Fibroblast of the conjunctiva (primary cell): ENCODE results near the gene GPATCH3.
A peak's percentile ranks its signal among the peaks of the same experiment; 100 is the strongest.
"Not testable (repeated sequence)": the region's sequence is repeated elsewhere in the genome, so short reads cannot be mapped to it uniquely, and the experiment has no call there.

Experiments
- DNase-seq: peaks from one replicate; pipeline ENCODE4 v3.0.0-alpha.2; 2010; ENCODE audit warnings: low read depth

GPATCH3 gene

DNA sequence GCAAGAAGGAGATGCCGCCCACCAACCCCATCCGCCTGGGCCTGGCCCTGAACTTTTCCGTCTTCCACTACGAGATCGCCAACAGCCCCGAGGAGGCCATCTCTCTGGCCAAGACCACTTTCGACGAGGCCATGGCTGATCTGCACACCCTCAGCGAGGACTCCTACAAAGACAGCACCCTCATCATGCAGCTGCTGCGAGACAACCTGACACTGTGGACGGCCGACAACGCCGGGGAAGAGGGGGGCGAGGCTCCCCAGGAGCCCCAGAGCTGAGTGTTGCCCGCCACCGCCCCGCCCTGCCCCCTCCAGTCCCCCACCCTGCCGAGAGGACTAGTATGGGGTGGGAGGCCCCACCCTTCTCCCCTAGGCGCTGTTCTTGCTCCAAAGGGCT, 36.6 kb downstream of the GPATCH3 start:
- DNase-seq, result no peak

DNA sequence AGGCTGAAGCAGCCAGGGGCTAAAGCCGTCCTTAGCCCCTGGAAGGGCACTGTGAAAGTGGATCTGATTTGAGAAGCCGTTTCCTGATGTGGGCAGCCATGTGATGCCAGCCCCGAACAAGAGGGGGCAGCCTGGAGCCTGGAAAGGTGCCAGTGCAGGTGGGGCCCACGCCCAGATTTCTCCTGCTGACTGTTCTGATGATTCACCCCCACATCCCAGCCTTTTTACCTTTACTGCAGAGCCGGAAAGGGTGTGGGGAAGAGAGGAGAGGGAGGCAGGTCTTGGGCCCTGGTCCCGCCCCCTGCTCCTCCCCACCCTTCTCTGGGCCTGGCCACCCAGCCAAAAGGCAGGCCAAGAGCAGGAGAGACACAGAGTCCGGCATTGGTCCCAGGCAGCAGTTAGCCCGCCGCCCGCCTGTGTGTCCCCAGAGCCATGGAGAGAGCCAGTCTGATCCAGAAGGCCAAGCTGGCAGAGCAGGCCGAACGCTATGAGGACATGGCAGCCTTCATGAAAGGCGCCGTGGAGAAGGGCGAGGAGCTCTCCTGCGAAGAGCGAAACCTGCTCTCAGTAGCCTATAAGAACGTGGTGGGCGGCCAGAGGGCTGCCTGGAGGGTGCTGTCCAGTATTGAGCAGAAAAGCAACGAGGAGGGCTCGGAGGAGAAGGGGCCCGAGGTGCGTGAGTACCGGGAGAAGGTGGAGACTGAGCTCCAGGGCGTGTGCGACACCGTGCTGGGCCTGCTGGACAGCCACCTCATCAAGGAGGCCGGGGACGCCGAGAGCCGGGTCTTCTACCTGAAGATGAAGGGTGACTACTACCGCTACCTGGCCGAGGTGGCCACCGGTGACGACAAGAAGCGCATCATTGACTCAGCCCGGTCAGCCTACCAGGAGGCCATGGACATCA, 37.2 kb downstream of the GPATCH3 start, which contains the start of gene SFN:
Gene SFN, plus strand, starts transcription at position 369 of the 904 bp plus-strand sequence. Its CDS starts 64 bp downstream, at position 433.
- no peak for DNase-seq

DNA sequence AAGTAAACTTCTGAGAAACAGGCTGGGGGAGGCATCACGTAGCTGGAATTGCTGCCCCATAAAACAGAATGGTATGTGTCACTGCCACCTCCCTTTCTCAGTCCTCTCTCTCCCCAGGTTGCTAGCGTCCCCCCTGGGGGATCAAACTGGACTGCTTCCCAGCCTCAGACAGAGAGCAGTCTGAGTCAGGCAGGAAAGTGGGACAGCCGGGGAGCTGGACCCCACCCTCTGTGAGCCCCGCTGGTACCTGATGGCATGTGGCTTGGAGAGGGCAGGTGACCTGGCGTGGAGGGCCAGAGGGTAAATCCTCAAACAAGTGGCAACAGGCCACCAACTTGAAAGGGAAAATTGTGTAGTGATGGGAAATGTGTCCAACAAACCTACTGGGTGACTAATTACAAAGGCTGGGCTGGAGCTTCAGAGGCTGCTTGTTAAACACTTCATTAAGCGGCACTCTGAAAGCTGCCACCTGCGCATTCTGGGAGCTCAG, 38.3 kb downstream of the GPATCH3 start:
- no peak for DNase-seq

DNA sequence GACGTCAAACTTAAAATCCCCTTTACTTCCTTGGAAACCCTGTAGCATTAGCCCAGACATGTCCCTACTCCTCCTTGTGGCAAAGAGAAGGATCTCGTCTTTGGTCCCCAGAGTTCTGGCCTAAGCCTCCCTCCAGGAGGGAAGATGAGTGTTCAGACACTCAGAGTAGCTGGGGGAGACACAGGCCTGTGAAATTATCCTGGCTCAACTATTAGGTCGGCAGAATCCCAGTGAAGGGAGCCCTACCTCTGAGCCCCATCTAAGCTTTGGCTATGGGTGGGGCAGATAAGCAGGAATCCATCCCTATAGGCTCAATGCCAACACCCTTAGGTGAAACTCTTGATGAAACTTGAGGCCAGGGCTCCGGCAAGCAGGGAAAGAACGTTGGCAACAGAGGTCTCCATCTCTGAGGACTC, 39.0 kb downstream of the GPATCH3 start:
- DNase-seq, result no peak

DNA sequence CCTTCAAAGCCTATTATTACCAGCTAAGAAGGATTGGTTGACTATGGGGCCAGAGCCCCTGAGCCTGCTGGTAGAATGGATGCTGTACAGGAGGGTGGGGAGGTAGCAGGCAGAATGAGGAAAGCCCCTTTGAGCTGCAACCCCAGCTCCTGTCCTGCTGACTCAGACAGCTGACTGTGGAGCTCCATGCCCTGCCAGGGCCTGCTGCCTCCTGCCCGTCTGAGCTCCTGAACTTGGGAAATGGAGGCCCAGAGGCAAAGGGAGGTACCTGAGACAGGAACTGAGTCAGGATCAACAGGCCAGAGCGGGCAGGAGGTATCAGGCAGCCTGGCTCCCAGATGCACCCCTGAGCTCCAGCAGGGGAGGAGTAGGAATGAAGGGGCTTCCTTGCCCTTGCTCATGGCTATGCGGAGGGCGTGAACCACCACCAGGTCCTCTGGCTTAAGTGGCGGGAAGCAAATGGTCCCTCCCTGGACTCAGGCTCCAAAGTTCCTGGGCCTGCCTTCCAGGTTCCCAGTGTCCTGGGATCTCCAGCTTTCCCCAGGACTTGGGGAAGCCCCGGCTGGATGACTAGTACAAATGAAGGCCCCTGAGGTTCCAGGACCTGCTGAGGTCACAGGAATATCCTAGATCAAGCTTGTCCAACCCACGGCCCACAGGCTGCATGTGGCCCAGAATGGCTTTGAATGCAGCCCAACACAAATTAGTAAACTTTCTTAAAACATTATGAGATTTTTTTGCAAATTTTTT, 41.2 kb downstream of the GPATCH3 start:
- DNase-seq, result no peak

DNA sequence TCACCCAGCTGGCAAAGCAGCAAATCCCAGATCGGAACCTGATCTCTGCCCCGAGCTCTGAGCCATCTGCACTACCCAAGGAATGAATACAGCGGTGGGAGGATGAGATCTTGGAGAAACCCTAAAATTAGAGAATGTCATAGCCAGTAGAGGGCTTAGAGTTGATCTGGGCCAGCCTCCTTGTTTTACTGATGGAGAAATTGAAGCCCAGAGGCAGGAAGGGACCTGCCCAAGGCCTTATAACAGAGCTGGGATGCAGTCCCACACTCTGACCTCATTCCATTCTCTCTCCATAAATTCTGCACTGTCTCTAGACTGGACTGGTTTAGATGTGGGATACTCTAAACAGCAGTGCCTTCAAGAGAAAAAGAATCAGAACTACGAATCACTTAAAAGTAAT, 42.1 kb downstream of the GPATCH3 start:
- no peak for DNase-seq

DNA sequence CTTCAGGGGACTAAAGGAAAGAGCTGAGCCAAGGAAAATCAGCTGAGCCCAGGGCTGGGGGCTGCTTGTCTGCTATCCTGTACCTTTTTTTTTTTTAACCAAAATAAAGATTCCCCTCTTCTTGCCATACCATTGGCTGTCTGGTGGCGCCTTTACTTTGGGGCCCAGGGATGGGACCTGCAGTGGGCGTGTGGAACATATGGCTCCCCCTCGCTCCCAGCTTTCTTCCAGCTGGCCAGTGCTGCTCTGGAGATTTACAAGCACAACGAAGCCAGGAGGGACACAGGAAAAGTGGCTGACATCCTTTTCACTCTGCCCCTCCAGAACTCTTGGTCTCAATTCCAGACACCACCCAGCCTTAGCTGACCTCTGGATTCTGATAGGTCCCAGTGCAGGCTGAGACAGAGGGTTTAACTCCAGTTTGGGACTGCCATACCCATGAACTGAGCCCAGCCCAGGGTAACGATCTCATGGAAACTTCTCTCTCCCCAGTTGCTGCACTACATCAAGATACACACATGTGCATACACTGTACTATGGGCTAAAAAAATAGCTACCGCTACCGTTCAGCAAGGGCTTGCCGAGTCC, 42.7 kb downstream of the GPATCH3 start:
- DNase-seq, result no peak

DNA sequence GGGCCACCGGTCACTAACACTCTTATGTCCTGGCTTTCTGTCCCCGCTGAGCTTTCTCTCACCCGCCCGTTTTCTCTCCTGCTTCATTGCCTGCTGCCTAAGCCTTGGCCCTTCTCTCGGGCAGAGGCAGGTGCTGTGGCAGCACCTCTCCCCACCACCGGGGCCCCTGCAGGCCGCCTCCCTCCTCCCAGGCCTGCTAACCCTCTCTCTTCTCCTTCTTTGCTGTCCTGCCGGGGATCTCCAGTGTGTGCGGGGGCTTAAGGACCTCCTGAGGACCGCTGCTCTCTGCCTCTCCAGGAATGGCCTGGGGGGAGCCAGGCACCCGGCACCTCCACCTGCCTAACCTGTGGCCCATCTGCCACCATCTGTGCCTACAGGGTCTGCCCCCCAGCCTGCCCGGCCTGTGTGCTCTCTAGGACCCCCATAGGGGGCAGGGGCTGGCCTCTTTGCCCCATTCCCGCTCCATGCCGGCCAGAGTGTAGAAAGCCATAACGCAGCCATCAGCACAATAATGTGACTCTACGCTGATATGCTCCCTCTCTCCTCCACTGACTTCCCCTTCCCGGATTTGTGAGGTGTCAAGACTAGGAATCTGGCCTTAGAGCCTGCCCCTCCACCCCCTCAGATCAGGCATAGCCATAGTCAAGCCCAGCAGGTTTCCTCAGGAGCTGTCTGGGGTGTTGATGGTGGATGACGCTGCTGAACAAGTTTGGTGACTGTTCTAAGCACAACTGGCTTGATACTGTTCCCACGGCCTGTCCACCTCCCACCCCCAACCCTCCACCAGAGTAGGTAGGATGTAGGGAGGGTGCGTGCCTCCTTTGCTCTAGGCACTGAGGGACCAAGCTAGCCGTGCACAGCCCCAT, 43.4 kb downstream of the GPATCH3 start:
- DNase-seq, result no peak

DNA sequence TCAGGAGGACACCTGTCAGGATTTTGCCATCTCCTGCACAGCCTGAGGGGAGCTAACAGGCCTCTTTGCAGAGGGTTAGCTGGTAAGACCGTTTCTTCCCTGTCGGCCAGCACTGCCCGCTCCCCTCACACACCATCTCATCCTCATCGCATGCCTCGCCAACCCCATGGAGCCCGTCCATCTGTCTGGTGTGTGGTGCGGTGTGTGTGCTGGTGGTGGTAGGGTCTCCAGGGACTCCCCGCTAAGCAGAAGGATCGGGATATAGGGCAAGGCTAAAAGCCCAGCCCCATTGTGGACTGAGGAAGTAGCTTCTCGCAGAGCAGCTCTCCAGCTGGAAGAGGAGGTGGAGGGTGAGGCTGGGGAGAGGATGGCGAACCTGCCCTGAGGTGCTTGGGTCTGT, 44.1 kb downstream of the GPATCH3 start:
- no peak for DNase-seq

DNA sequence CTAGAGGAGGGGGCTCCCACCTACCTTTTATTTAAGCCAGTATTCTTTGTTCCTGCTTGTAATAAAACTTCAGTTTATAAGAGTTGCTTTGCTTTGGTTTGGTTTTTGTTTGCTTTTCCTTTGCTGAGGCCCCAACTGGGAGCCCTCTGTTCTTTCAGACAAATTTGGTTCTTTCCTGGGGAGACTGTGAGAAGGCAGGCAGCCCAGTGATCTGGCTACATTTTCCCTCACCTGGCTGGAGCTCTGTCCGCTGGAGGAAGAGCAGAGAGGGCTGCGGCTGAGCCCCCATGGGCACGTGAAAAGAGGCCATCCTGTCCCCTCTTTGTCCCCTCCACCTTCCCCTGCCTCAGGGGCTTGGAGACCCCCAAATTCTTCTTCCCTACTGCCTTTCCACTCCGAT, 44.6 kb downstream of the GPATCH3 start:
- DNase-seq, result no peak

DNA sequence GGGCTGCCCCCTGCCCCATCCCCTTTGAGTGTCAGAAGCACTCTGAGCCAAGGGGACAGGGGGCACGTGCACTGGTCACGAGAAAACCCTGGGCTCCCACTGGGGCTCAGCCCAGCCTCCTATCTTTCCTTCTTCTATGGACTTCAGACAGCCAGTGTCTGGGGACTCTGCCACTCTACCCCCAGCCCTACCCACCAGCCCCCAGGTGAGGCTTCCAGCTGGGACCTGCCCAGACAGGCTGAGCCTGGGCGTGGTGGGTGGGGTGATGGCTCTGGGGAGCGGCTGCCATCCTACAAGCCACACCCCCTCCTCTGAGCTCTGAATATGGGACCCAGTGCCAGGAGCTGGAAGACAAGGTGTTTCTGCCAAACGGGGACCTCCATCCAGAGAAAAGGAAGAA, 45.4 kb downstream of the GPATCH3 start:
- DNase-seq, result no peak

DNA sequence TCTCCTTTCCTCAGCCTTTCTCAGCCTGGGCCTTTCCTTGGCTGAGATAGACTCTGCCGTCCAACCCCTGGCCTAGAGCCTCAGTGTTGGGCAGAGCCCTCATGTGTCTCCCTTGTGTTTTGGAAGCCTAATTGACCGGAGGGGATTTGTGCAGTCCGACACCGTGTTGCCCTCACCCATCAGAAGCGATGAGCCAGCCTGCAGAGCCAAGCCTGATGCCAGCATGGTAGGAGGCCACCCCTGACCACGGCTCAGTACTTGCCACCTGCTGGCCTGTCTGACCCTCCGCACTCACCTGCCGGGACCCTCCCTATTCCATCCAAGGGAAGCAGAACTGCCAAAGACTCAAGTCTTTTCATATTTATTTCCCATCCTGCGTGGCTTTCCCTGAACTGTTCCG, 46.7 kb downstream of the GPATCH3 start:
- no peak for DNase-seq

DNA sequence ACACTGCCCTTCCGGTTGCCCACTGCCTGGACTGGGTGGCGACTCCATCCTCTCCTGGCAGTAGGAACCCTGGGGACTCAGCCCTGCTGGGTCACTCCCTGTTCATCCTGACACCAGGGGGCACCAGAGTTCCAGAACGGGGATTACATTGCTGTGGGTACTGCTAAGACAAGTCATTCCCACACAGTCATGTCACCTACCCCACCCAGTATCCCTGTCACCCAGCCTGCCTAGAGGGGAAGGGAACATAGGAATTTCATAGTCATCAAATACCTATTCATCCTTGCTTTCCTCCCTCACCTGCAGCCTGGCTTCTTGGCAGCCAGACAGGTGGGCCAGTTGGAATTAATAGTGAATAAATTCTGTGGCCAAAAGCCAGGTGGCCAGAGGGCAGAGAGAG, 47.1 kb downstream of the GPATCH3 start:
- DNase-seq, result peak; percentile 56

DNA sequence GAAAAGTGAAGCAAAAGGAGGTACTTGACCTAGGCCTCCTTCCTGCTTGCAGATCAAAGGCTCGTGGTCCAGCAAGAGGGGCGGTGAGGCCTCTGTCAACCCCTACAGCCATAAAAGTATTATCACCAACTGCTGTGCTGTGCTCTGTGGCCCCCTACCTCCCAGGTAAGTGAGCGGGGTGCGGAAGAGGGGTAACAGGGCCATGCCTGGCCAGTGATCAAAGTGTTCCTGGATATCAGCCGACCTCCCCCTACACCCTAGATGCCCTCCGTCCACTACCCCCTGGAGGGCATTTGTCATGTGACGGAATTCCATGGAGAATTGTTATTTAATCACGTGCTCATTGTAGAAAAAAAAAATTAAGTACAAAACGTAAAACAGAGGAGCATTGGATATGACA, 47.6 kb downstream of the GPATCH3 start:
- no peak for DNase-seq

DNA sequence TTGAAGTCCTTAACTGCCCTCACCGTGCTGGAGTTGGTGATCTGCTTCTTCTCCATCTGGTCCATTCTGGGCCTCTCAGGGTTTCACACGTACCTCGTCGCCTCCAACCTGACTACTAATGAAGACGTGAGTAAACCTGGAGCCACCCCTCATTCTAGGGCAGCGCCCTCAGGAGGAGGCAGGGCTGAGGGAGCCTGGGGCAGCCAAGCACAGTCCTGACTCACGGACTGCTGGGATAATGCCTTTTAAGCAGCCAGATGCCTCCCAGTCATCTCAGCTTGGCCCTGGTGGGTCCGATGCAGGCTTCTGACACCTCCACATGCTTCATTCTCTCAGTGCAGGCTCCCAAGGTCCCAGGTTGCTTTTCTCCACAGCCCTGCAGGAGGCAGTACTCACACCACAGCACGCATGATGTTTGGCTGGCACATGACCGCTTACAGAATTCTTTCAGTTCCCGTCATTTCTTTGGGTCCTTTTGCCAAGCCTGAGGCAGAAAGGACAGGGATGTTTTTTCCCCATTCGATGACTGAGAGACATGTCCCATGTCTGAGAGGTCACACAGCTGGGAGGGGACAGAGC, 49.1 kb downstream of the GPATCH3 start:
- no peak for DNase-seq

DNA sequence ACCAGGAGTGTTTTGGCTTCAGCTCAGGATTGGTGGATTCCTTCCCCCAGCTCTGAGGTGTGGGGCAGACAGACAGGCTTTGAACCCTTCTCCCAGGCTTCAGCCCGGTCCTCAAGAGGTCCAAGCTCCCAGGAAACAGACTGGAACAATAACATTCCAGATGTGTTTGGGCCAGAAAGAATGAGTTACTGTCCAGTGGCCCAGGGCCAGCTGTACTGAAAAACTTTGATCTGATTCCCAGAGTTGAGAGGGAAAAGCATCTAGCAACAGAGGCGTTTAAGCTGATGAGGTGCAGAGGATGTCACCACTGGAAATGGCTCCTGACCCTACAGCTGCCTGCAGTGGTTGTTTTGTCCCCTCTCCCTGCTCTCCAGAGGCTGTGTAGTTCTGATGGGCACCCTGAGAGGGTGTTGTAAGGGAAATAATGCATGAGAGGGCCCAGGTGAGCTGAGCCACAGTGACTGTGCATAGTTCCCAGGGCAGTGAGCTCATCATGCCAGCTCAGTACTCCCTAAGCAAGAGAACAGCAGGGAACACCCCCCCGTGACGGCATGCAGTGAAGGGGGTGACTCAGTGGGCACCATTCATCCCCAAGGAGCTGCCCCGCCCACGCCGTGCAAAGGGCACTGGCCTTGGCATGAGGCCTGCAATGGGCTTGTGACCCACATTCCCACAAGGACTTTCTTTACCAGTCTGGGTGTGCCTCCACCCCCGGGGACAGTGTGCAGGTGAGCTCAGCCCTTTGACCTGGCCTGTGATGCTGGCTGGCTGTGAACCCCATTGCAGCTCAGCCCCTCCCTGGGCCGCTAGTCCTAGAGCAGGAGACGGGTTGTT, 51.1 kb downstream of the GPATCH3 start:
- DNase-seq, result peak; percentile 49

DNA sequence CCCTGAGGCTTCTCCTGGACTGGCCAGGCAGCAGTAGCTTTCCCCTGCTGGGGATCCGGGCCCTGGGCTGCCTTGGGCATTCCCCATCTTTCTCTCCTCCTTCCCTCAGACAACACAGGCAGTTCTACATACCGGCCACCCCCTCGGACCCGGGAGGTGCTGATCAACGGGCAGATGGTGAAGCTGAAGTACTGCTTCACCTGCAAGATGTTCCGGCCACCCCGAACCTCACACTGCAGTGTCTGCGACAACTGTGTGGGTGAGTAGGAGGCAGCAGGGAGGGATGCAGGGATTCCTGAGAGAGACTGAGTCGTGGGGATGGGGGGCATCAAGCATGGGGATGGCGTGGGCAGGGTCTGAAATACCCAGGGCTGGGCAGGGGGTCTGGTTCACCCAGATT, 51.8 kb downstream of the GPATCH3 start:
- DNase-seq, result no peak

DNA sequence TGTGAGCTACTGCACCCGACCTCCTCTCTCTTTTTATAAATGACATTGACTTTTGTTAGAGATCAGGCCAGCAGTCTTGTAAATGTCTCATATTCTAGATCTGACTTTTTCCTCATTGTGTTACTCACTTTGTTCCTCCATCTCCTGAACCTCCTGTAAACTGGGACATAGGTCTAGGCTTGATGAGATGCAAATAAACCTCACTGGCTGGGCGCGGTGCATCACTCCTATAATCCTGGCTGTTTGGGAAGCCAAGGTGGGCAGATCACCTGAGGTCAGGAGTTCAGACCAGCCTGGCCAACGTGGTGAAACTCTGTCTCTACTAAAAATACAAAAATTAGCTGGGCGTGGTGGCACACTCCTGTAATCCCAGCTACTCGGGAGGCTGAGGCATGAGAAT, 52.4 kb downstream of the GPATCH3 start:
- DNase-seq, result not testable (repeated sequence)

DNA sequence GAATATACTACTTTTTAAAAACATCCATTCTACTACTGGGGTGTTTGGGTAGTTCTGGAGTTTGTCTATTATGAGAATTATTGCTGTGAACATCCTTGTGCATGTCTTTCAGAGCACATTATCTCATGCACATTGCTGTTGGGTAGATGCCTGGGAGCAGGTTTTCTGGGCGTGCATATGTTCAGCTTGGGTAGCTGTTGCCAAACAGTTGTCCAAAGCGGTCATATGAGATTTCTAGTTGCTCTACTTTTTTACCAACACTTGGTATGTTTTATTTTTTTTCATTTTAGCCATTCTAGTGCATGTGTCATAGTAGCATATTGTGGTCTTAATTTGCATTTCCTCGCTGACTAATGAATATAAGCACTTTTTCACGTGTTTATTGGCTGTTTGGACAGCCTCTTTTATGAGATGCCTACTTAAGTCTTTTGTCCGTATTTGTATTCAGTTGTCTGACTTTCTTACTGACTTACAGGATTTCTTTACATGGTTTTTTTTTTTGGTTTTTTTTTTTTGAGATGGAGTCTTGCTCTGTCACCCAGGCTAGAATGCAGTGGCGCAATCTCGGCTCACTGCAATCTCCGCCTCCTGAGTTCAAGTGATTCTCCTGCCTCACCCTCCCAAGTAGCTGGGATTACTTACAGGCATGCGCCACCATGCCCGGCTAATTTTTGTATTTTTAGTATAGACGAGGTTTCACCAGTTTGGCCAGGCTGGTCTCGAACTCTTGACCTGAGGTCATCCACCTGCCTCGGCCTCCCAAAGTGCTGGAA, 55.7 kb downstream of the GPATCH3 start:
- no peak for DNase-seq
